Stromal cell of bone marrow (primary cell): ENCODE data around the gene TSC22D4.
"Not testable (repeated sequence)": the region's sequence is repeated elsewhere in the genome, so short reads cannot be mapped to it uniquely, and the experiment has no call there.

Experiments used
- DNase-seq: peaks from one replicate; pipeline ENCODE4 v3.0.0-alpha.2; 2012; ENCODE audit warnings: low read depth

The TSC22D4 gene

DNA sequence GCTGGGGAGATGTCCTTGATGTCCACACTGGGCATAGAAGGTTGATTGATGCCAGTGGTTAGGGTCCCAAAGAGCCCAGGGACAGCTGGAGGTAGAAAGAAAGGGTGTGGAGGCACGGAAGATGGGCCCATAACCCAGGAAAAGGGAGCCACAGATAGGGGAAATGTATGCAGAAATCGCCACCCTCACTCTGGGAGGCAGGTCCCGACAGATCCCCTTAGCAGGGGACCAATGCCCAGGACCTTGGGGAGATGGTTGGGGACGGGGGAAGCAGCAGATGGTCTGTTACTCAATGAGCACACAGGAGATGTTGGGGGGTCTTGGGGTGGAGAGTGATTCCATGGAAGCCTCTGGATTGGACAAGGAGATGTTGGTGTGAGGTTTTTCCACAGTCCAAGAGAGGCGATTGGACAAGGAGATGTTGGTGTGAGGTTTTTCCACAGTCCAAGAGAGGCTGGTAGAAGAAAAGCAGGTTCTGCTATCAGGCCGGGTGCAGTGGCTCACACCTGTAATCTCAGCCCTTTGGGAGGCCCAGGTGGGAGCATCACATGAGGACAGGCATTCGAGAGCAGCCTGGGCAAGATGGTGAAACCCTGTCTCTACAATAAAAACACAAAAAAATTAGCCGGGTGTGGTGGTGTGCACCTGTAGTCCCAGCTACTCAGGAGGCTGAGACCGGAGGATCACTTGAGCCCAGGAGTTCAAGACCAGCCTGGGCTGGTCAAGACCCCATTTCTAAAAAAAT lies 35.7 kb downstream of the TSC22D4 start:
- no peak for DNase-seq

DNA sequence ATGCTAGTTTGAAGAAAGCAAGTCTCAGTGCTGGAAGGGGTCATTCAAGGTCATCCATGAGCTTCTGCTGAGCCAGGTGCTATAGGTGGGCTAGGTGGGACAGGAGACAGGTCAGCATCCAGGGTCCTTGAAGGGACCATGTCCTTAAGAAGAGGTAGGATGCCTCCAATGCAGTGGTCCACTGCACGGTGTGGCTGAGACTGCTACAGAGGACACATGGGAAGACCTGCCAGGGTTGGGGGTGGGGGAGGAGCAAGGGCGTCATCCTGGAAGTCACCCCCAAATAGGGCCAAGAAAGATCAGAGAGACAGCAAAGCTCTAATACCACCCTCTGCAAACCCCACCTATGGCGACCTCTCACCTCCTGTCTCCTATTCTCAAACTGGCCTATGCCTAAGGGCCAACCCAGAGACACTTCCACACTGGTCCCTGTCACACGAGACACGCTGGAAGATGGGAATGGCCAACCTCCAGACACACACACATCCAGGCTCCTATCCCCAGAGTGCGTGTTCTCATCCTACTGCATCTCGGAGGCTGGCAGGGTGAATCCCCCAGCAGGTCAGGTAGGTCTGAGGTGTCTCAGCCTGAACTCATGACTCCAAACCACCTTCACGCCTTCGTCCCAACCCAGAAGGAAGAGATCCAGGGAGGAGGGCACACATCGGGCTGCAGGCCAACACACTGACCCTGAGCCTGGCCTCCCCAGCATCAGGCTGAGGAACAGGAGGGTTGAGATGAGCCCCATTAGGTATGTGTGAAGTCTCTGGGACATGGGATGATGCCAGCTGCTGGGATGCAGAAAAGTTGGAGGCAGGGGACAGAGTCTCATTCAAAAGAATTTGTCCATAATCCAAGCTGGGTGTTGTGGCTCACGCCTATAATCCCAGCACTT lies 37.1 kb downstream of the TSC22D4 start:
- no peak for DNase-seq

DNA sequence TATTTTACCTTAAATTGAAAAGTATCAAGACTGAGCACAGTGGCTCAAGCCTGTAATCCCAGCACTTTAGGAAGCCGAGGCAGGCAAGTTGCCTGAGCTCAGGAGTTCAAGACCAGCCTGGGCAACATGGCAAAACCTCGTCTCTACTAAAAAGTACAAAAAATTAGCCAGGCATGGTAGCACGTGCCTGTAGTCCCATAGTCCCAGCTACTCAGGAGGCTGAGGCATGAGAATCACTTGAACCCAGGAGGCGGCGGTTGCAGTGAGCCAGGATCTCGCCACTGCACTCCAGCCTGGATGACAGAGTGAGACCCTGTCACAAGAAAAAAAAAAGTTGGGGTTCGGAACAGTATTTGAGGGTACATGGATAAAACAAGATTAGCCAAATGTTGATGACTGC lies 39.8 kb downstream of the TSC22D4 start:
- DNase-seq: not testable (repeated sequence)

DNA sequence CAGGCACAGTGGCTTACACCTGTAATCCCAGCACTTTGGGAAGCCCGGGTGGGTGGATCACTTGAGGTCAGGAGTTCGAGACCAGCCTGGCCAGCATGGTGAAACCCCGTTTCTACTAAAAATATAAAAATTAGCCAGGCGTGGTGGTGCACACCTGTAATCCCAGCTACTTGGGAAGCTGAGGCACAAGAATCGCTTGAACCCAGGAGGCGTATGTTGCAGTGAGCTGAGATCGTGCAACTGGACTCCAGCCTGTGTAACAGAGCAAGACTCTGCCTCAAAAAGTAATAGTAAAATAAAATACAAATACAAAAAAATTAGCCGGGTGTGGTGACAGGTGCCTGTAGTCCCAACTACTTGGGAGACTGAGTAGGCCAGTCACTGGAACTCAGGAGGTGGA lies 40.3 kb downstream of the TSC22D4 start:
- not testable (repeated sequence) for DNase-seq

DNA sequence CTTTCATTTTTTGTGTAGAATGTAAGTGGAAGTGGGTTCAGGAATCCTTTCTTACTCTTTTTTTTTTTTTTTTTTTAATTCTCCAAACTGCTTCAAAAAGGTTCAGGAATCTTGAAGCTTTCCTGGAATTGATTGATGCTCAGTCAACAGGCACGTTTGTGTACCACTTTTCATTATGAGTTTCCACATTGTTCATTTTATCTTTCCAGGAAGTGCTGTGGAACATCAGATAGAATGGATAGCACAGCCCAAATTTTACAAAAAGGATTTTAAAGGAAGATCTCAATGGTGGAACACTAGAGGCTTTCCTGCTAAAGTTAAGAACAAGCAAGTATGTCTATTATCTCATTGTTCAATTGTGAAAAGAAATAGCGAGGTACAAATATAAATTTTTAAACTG lies 40.8 kb downstream of the TSC22D4 start:
- DNase-seq: no peak

DNA sequence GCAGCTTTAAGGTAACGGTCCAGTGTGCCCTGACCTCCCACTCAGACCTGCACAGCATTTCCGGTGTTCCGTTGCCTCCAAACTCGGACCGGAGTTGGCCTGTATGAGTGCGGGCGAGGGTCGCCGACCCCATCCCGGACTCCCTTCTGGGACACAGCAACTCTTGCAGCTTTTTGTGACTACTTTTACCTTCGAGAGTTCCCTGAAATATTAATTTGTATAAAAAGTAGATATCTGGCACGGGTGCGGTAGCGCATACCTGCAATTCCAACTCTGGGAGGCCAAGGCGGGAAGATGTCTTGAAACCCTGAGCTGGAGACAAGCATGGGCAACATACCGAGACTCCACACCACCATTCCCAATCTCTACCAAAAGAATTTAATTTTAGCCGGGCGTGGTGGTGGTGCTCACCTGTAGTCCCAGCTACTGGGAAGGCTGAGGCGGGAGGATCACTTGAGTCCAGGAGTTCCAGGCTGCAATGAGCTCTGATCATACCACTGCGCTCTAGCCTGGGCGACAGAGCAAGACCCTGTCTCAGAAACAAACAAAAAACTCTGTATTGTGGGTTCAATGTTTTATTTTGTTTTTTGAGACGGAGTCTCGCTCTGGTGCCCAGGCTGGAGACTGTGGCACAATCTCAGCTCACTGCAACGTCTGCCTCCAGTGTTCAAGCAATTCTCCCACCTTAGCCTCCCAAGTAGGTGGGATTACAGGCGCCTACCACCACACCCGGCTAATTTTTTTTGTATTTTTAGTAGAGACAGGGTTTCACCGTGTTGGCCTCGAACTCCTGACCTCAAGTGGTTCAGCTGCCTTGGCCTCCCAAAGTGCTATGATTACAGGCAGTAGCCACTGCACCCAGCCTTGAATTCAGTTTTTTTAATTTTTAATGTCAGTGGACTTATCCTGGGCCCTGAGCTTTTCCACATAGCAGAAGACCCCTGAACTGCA lies 41.6 kb downstream of the TSC22D4 start:
- DNase-seq: no peak

DNA sequence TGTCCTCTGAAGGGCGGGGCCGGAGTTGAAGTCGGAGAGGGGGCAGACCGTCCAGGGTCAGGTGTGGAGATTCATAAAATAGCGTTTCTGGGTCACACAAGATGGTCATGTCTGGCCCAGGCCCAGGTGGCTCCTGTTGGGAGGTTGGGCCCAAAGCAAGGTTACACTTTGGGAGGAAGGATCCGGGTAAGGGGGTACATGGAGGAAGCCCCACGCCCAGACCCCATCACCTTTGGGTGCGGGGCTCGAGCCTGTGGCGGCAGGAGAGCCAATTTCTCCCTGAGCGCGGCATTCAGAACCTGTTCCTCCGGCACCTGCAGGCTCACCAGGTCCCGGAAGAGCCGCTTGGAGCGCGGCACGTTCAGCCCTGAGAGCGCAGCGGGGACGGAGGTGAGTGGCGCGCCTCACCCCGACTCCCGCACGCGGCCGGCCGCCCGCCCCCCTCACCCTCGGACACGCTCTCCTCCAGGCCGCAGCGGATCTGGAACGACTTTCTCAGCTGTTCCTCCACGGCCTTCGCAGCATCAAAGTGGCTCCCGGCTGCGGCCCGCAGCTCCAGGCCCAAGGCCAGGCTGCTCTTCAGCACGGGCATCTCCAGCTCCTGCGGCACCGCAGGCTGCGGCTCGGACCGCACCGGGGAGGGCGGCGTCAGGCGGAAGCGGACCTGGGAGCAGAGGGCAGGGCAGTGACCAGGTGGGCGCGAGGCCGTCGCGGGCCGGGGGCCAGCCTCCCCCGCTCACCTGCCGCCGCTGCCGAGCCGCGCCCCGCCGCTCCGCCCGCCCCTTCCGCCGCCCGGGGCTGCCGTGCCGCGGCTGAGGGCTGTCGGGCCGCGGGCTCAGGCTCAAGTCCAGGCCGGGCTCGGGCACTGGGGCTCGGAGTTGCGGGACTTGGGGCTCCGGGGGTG lies 43.4 kb downstream of the TSC22D4 start:
- DNase-seq: no peak

DNA sequence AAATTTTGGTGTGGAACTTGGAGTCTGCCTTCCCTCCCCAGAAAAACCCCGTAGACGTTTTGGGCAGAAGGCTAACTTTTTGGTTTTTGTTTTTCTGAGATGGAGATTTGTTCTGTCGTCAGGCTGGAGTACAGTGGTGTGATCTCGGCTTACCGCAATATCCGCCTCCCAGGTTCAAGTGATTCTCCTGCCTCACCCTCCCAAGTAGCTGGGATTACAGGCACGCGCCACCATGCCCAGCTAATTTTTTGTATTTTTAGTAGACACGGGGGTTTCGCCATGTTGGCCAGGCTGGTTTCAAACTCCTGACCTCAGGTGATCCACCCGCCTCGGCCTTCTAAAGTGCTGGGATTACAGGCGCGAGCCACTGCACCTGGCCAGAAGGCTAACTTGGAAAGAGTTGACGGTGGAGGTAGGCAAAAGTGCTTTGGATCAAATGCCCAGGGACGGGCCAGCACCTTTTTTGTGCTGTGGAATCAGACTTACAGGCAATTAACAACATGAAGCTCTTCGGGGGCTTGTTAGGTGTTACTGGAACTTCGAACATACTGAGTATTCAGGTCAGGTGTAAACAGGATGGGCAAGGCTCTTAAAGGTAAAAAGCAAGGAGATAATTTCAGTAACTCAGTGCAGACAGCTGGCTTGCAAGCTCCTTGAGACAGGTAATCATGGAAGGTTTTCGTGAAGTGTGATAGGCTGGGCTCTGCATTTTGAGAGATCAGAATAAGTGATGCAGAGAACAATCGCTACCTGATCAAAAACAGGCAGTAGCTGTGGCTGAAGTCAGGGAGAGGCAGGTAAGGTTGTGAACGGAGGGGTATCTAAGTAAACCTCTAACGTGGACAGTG lies 44.5 kb downstream of the TSC22D4 start:
- DNase-seq: no peak

DNA sequence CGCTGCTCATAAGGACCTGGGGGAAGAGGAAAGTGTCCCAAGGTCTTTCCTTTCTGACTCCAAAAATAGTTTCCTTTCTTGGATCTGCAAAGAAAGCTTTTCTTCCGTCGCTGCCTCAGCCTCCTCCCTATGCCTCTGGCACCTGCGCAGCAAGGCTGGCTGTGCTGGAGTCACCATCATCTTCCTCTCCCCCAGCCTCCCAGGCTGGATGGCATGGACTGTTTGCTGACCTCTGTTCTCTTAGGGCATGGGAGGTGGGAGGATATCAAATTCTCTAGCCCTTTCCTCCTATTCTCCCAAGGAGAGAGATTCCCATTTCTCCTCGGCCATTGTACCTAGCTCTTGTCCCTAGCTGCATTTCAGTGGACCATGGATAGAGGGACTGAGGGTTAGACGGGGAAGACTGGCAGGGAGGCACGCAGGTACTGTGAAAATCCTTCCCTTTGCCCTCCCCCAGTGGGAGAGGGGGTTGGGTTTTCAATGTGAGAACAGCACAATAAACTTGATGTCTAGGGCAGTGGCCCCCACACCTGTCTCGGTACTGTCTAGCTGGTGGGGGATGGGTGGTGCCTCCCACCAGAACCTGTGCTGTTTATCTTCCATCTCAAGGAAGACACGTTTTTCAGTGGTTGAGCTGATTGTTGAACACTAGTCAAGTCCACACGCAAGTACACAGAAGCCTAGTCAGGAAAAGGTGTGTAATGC lies 45.3 kb downstream of the TSC22D4 start:
- DNase-seq: no peak

DNA sequence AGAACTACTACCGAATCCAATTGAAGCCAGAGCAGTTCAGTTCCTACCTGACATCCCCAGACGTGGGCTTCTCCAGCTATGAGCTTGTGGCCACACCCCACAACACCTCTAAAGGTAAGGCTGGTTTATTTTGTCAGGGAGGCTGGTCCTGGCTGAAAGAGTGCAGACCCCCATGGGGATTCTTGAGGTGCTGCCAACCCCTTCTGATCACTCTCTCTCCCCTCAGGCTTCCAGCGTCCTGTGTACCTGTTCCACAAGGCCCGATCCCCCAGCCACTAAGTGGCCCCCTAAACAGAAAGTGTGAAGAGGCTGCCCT lies 45.8 kb downstream of the TSC22D4 start:
- DNase-seq: no peak

DNA sequence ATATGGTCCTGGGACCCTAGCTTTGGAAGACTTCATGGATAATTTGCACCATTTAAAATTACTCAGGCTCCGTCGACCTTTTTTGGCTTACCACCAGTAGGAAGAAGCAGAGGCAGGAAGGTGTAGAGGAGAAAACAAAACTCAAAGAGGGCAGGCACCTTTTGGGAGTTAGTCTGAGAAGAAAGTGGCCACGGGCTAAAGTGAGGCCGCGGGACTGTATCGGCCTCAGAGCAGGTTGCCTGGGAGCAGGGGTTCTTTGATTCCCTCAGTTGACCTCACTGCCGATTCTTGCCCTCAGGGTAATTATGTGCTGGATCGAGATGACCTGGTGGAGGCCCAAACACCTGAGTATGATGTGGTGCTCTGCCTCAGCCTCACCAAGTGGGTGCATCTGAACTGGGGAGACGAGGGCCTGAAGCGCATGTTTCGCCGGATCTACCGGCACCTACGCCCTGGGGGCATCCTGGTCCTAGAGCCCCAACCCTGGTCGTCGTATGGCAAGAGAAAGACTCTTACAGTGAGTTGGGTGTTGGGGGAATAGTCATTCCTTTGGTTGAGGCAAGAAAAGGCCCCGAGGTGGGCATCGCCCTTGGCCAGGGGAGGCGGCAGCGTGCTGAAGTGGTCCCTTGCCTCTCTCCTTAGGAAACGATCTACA lies 46.3 kb downstream of the TSC22D4 start:
- DNase-seq: no peak

DNA sequence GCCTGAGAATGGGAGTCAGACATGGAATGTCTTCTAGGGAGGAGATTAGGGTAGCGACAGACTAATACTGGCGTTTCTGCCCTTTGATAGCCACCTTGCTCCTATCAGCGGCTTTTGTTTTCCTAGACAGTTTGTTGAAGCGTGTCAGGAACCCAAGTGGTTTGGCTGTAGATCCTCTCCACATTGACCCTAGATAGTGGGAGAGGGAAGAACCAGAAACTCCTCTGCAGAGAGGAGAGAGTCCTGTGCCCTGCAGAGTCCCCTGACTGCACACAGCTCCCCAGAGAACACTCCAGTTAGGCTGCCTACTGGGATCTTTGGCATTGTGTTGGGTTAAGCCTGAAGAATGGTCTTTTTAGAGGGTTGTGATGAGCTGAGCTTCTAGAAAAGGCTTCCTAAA lies 47.0 kb downstream of the TSC22D4 start:
- no peak for DNase-seq

DNA sequence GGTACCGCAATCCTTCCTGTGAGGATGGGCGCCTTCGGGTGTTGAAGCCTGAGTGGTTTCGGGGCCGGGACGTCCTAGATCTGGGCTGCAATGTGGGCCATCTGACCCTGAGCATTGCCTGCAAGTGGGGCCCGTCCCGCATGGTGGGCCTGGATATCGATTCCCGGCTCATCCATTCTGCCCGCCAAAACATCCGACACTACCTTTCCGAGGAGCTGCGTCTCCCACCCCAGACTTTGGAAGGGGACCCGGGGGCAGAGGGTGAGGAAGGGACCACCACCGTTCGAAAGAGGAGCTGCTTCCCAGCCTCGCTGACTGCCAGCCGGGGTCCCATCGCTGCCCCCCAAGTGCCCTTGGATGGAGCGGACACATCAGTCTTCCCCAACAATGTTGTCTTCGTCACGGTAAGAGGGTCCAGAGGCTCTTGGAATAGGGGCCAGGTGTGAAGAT lies 47.7 kb downstream of the TSC22D4 start:
- DNase-seq: no peak

DNA sequence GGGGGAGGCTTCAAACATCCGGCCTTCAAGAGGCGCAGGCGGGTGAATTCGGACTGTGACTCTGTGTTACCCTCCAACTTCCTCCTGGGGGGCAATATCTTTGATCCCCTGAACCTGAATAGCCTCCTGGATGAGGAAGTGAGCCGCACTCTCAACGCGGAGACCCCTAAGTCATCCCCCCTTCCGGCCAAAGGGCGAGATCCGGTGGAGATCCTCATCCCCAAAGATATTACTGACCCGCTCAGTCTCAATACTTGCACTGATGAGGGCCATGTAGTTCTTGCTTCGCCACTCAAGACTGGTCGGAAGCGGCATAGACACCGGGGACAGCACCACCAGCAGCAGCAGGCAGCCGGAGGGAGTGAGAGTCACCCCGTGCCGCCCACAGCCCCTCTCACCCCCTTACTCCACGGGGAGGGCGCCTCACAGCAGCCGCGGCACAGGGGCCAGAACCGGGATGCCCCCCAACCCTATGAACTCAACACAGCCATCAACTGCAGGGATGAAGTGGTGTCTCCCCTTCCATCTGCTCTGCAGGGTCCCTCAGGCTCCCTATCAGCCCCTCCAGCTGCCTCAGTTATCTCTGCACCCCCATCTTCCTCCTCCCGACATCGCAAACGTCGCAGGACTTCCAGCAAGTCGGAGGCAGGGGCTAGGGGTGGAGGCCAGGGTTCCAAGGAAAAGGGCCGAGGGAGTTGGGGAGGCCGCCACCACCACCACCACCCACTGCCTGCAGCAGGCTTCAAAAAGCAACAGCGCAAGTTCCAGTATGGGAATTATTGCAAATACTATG lies 48.3 kb downstream of the TSC22D4 start:
- no peak for DNase-seq

DNA sequence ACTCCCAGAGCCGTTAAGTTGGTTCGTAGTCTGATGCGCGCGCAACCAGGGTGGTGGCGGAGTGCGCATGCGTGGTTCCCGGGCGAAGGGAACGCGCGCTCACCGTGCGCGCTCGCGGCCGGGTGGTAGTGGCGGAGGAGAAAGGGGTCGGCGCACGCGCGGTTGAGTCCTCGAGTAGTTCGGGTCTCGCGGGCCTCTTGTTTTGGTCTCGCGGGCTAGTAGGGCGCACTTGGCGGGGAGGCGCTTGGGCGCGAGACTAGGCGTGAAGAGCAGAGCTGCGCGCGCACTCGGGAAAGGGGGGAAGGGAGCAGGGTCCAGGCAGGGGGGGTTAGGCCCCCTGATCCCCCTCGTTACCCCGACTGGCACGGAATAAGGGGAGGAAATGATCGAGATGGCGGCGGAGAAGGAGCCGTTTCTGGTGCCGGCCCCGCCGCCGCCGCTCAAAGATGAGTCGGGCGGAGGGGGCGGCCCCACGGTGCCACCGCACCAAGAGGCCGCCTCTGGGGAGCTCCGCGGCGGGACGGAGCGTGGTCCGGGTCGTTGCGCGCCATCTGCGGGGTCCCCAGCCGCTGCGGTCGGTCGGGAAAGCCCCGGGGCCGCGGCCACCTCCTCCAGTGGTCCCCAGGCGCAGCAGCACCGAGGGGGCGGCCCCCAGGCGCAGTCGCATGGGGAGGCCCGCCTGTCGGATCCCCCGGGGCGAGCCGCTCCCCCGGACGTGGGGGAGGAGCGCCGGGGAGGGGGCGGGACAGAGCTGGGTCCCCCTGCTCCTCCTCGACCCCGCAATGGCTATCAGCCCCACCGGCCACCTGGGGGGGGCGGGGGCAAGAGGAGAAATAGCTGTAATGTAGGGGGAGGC lies 49.1 kb downstream of the TSC22D4 start, which contains the start of gene MEPCE:
Gene MEPCE (plus strand): TSS at position 195 of the 856 bp plus-strand sequence. CDS start 188 bp downstream, at position 383.
- peak; percentile 92 for DNase-seq

DNA sequence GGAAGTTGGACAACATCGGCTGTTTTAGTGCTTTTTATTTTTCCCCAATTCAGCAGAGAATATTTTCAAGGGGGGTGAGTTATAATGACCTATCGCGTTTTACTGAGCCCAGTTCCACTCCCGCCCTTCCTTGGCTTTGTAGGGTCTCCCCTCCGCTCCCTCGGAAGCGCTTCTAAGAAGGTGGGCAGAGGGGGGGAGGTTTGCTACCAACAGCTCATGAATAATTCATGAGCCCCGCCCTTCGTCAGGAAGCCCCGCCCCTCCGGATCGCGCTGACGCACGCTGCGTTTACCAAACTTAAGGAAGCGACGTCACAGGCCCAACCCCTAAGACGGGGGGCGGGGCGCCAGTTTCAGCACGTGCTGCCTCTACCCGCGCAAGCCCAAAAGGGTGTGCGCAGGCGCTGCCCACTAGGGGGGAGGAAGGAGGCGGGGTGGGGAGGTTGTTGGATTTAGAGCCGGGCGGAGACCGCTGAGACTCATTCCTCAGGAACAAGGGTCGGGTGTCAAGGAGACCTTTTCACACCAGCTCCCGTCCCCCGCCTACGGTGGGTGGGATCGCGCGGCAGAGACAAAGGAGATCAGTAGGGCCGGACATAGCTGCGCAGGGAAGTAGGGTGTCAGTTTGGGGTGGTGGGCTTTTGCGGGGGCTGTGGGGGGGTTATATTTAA lies 49.9 kb downstream of the TSC22D4 start:
- DNase-seq: peak; percentile 98
